Fibroblast of lung (primary cell): ENCODE results near the gene LTBP1. TPM values are rescaled to one million over a fixed set of nuclear protein-coding genes. Genes with fewer than 3 reads are reported as not detected.

Source experiments
- DNase-seq, 2 donors: peaks; one replicate each; pipeline versions ENCODE4 v3.0.0 to v3.0.0-alpha.2; 2010; ENCODE audit warnings: low read depth in 2 of 2
- H2AFZ ChIP-seq: 2 replicates; pipeline ENCODE4 v1.5.1; 2012; ENCODE audit warnings: low read length, control low read depth, inconsistent platforms
- H3K27ac ChIP-seq: 2 replicates; pipeline ENCODE4 v1.5.1; 2011; ENCODE audit warnings: low read length, control low read depth; ENCODE audit not compliant: insufficient read depth
- H3K27me3 ChIP-seq: 2 replicates; pipeline ENCODE4 v1.5.1; 2011; ENCODE audit warnings: mild to moderate bottlenecking, low read length; ENCODE audit not compliant: control insufficient read depth, insufficient read depth
- H3K36me3 ChIP-seq: 2 replicates; pipeline ENCODE4 v1.5.1; 2011; ENCODE audit warnings: low read length; ENCODE audit not compliant: control insufficient read depth, insufficient read depth
- H3K4me1 ChIP-seq: 2 replicates; pipeline ENCODE4 v1.5.1; 2011; ENCODE audit warnings: low read length; ENCODE audit not compliant: control insufficient read depth, insufficient read depth; ENCODE audit errors: extremely low read depth
- H3K4me2 ChIP-seq: 2 replicates; pipeline ENCODE4 v1.5.1; 2011; ENCODE audit warnings: low read length, control low read depth; ENCODE audit not compliant: insufficient read depth; ENCODE audit errors: extremely low read depth
- H3K4me3 ChIP-seq, 4 experiments: fragments of 200-600 bp in 1 of 4; sonication (generic) in 1 of 4; replicated peaks in 1 of 4; 2 replicates each; pipeline ENCODE4 v1.5.1; 2011 to 2016; ENCODE audit warnings: low read length in 4 of 4, low read depth in 3 of 4, mild to moderate bottlenecking in 3 of 4, control low read depth in 2 of 4, inconsistent platforms in 1 of 4, mixed read lengths in 1 of 4; ENCODE audit not compliant: insufficient read depth in 1 of 4; ENCODE audit errors: control extremely low read depth in 1 of 4
- H3K79me2 ChIP-seq: 2 replicates; pipeline ENCODE4 v1.5.1; 2012; ENCODE audit warnings: mild to moderate bottlenecking, low read length, inconsistent platforms; ENCODE audit not compliant: control insufficient read depth, insufficient read depth
- H3K9ac ChIP-seq: 2 replicates; pipeline ENCODE4 v1.5.1; 2011; ENCODE audit warnings: mild to moderate bottlenecking, low read length, control low read depth; ENCODE audit not compliant: insufficient read depth
- H3K9me3 ChIP-seq: 2 replicates; pipeline ENCODE4 v1.5.1; 2012; ENCODE audit warnings: low read depth, low read length; ENCODE audit not compliant: control insufficient read depth, insufficient read depth
- H4K20me1 ChIP-seq: 2 replicates; pipeline ENCODE4 v1.5.1; 2011; ENCODE audit warnings: low read length; ENCODE audit not compliant: control insufficient read depth, insufficient read depth; ENCODE audit errors: extremely low read depth
- EZH2 ChIP-seq: IDR thresholded peaks from 2 replicates; pipeline ENCODE4 v1.5.1; 2012; ENCODE audit warnings: low read length, control low read depth, mild to moderate bottlenecking; ENCODE audit errors: missing control alignments
- polyA plus RNA-seq, 2 donors: library from polyadenylated mRNA; depleted of rRNA in 1 of 2; stranded (reverse) in 1 of 2; unstranded in 1 of 2; fragments of >200 nt; gene quantifications; 2 replicates each; pipeline ENCODE4 v1.2.1, GENCODE V29; 2011 to 2012; ENCODE audit warnings: missing spikeins in 1 of 2
- total RNA-seq: library from RNA; depleted of rRNA; stranded (reverse); fragments of >200 nt; gene quantifications from 2 replicates; pipeline ENCODE4 v1.2.1, GENCODE V29; 2014
- TF ChIP-seq, protein P1 (sequence below), 2 donors: IDR thresholded peaks in 1 of 2; conservative IDR thresholded peaks in 1 of 2; 1 replicate in 1 of 2; 2 replicates in 1 of 2; pipeline ENCODE4 v1.5.1; 2011 to 2012; ENCODE audit warnings: low read length in 2 of 2, control low read depth in 1 of 2, inconsistent platforms in 1 of 2, low read depth in 1 of 2, mild to moderate bottlenecking in 1 of 2

Gene LTBP1
- total and polyA plus RNA-seq, 2 donors (not counting 1 experiment from before 2014, with no cell fraction given), result 254 to 324 TPM

DNA sequence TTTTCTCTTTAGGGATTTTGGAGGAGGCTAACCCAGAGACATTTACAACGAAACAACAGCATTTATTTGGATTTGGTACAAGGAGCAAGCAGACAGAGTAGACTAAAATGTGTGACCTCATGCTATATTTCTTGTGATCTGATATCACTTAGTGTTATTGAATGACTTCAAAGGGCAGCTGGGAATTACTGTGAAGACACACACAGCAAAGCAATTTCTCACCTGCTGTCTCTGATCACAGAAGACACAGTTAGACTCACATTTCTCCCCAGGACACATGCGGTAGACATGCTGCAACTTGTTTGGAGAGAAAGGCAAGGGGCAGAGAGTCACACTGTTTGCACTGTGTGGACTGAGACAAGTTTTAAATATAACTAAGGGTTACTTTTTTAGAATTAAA lies 67.5 kb downstream of the LTBP1 start:
- Histone ChIP-seq H3K79me2 (no peaks in the 10 kb centered on the region), H3K36me3 (no peaks in the 10 kb centered on the region), H3K4me1 (peaks cover 5% of the 10 kb centered on the region), H3K4me3 (no peak overlapping the region), H3K27ac (no peak overlapping the region), H4K20me1 (no peaks in the 10 kb centered on the region), H3K9ac (no peak overlapping the region), H3K27me3 (no peaks in the 10 kb centered on the region), H3K9me3 (no peaks in the 10 kb centered on the region), H3K4me2 (no peak overlapping the region), H2AFZ (no peak overlapping the region)
- DNase-seq, result peak in 1 of 2 donors; percentile 20
- no peak for TF ChIP-seq EZH2
- TF ChIP-seq, protein P1, sequence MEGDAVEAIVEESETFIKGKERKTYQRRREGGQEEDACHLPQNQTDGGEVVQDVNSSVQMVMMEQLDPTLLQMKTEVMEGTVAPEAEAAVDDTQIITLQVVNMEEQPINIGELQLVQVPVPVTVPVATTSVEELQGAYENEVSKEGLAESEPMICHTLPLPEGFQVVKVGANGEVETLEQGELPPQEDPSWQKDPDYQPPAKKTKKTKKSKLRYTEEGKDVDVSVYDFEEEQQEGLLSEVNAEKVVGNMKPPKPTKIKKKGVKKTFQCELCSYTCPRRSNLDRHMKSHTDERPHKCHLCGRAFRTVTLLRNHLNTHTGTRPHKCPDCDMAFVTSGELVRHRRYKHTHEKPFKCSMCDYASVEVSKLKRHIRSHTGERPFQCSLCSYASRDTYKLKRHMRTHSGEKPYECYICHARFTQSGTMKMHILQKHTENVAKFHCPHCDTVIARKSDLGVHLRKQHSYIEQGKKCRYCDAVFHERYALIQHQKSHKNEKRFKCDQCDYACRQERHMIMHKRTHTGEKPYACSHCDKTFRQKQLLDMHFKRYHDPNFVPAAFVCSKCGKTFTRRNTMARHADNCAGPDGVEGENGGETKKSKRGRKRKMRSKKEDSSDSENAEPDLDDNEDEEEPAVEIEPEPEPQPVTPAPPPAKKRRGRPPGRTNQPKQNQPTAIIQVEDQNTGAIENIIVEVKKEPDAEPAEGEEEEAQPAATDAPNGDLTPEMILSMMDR (conservative IDR thresholded peaks at IDR 0.05 in 1 of 2, IDR thresholded peaks at IDR 0.05 in 1 of 2; ENCODE audit: low read depth in 1 of 2, low read length in 2 of 2), result no peak

DNA sequence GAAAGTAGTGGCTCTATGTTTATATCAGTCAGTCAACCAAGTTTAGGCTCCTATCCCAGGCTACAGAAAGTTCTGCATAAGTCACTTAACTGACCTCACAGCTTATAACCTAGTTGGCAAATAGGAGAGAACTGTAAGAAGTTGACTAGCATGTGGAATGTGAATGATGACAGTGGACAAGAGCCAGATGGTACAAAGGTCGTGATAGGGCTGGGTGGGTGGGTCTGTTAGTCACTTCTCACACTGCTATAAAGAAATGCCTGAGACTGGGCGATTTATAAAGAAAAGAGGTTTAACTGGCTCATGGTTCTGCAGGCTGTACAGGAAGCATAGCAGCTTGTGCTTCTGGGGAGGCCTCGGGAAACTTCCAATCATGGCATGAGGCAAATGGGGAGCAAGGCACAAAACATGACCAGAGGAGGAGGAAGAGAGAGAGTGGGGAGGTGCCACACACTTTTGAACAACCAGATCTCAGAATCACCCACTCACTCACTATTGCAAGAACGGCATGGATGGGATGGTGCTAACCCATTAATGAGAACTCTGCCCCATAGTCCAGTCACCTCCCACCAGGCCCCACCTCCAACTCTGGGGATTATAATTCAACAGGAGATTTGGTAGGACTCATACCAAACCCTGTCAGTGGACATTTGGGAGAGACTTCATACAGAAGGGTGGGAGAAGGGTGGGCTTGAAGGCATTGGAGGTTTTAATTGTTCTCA lies 68.8 kb downstream of the LTBP1 start:
- H3K27me3 ChIP-seq, result no peaks in the 10 kb centered on the region
- no peak overlapping the region for H3K27ac ChIP-seq
- TF ChIP-seq, protein P1 (conservative IDR thresholded peaks at IDR 0.05 in 1 of 2, IDR thresholded peaks at IDR 0.05 in 1 of 2; ENCODE audit: low read depth in 1 of 2, low read length in 2 of 2), result no peak
- no peak for TF ChIP-seq EZH2
- no peaks in the 10 kb centered on the region for H3K9me3 ChIP-seq
- no peak overlapping the region for H2AFZ ChIP-seq
- peaks cover 5% of the 10 kb centered on the region for H3K4me1 ChIP-seq
- H3K79me2 ChIP-seq, result no peaks in the 10 kb centered on the region
- H4K20me1 ChIP-seq, result no peaks in the 10 kb centered on the region
- H3K4me3 ChIP-seq, result no peak overlapping the region
- no peak overlapping the region for H3K9ac ChIP-seq
- no peaks in the 10 kb centered on the region for H3K36me3 ChIP-seq
- no peak overlapping the region for H3K4me2 ChIP-seq
- DNase-seq, result peak; percentile 70 to 97

- H3K4me1 ChIP-seq, result peaks cover 9% of the 10 kb centered on the region
- no peaks in the 10 kb centered on the region for H4K20me1 ChIP-seq
- no peak overlapping the region for H2AFZ ChIP-seq
- no peak for DNase-seq
- H3K9me3 ChIP-seq, result no peaks in the 10 kb centered on the region
- no peaks in the 10 kb centered on the region for H3K36me3 ChIP-seq
- TF ChIP-seq, protein P1 (conservative IDR thresholded peaks at IDR 0.05 in 1 of 2, IDR thresholded peaks at IDR 0.05 in 1 of 2; ENCODE audit: low read depth in 1 of 2, low read length in 2 of 2), result no peak
- TF ChIP-seq EZH2, result no peak
- H3K4me3 ChIP-seq, result no peak overlapping the region
- H3K27me3 ChIP-seq, result no peaks in the 10 kb centered on the region
- H3K4me2 ChIP-seq, result no peak overlapping the region
- no peak overlapping the region for H3K27ac ChIP-seq
- H3K9ac ChIP-seq, result no peak overlapping the region
- no peaks in the 10 kb centered on the region for H3K79me2 ChIP-seq
Observed at GRCh38 chr2:33018271-33018670, 71.5 kb downstream of the LTBP1 start.
